Muscle of leg (tissue), 11 donors: ENCODE data around the gene CACNA2D1. TPM values are rescaled to one million over a fixed set of nuclear protein-coding genes. Genes with fewer than 3 reads are reported as not detected.

Source experiments
- DNase-seq: peaks from one replicate; pipeline ENCODE4 v3.0.0; 2013
- H3K27ac ChIP-seq: one replicate; pipeline ENCODE4 v1.5.1; 2013; ENCODE audit warnings: mild to moderate bottlenecking, low read length, control low read depth
- H3K27me3 ChIP-seq: one replicate; pipeline ENCODE4 v1.6.1; 2013; ENCODE audit warnings: low read length; ENCODE audit not compliant: control insufficient read depth, insufficient read depth
- H3K36me3 ChIP-seq: one replicate; pipeline ENCODE4 v1.6.1; 2013; ENCODE audit warnings: low read length; ENCODE audit not compliant: control insufficient read depth, insufficient read depth
- H3K4me1 ChIP-seq: one replicate; pipeline ENCODE4 v1.6.1; 2013; ENCODE audit warnings: low read length; ENCODE audit not compliant: control insufficient read depth, insufficient read depth
- H3K4me3 ChIP-seq: one replicate; pipeline ENCODE4 v1.5.1; 2013; ENCODE audit warnings: low read length, control low read depth
- H3K9me3 ChIP-seq: replicated peaks from 2 replicates; pipeline ENCODE4 v1.6.1; 2013; ENCODE audit warnings: low read depth, low read length; ENCODE audit not compliant: control insufficient read depth
- WGBS: methylation state at CpG from one replicate; pipeline ENCODE4 v1.1.5; 2013; ENCODE audit warnings: missing lambda C conversion rate; ENCODE audit not compliant: insufficient coverage; 5-methylcytosine and 5-hydroxymethylcytosine counted together
- polyA plus RNA-seq, 8 donors: library from polyadenylated mRNA; unstranded; fragments of 120-200 nt; gene quantifications; one replicate each; pipeline versions ENCODE4 v1.2.1 to v1.2.3, GENCODE V29; 2013; ENCODE audit warnings: inconsistent platforms in 1 of 8, low replicate concordance in 1 of 8; ENCODE audit not compliant: insufficient read length in 8 of 8, insufficient read depth in 1 of 8
- total RNA-seq: library from RNA; stranded (reverse); fragments of 120-200 nt; gene quantifications from one replicate; pipeline ENCODE4 v1.2.4, GENCODE V29; 2013

Gene CACNA2D1
- total and polyA plus RNA-seq, 9 donors: 50.5 to 136 (median 89.1) TPM

- H3K27ac ChIP-seq: no peak overlapping the region
- no peak overlapping the region for H3K4me3 ChIP-seq
- H3K9me3 ChIP-seq: no peaks in the 10 kb centered on the region
- no peaks in the 10 kb centered on the region for H3K36me3 ChIP-seq
- H3K27me3 ChIP-seq: no peaks in the 10 kb centered on the region
- DNase-seq: no peak
- H3K4me1 ChIP-seq: no peaks in the 10 kb centered on the region
- no CpG with 5 or more reads among the region's 5 CpGs for WGBS
Measured at GRCh38 chr7:82348251-82348650, 95.3 kb downstream of the CACNA2D1 start.

GRCh38 chr7:82347808-82348207, 95.8 kb downstream of the CACNA2D1 start:
- no peak overlapping the region for H3K4me3 ChIP-seq

GRCh38 chr7:82345886-82346285, 97.7 kb downstream of the CACNA2D1 start:
- Histone ChIP-seq H3K9me3 (no peaks in the 10 kb centered on the region), H3K4me1 (no peaks in the 10 kb centered on the region), H3K27ac (no peak overlapping the region), H3K36me3 (no peaks in the 10 kb centered on the region), H3K27me3 (no peaks in the 10 kb centered on the region), H3K4me3 (no peak overlapping the region)
- DNase-seq: no peak

More at GRCh38 chr7:82347808-82348207, 95.8 kb downstream of the CACNA2D1 start:
- H3K27ac ChIP-seq: no peak overlapping the region
- no peaks in the 10 kb centered on the region for H3K36me3 ChIP-seq
- no CpG with 5 or more reads among the region's 1 CpG for WGBS
- no peaks in the 10 kb centered on the region for H3K4me1 ChIP-seq
- DNase-seq: no peak
- H3K27me3 ChIP-seq: no peaks in the 10 kb centered on the region
- H3K9me3 ChIP-seq: no peaks in the 10 kb centered on the region

GRCh38 chr7:82343716-82344115, 99.9 kb downstream of the CACNA2D1 start:
- H3K4me3 ChIP-seq: no peak overlapping the region
- H3K36me3 ChIP-seq: no peaks in the 10 kb centered on the region
- no peaks in the 10 kb centered on the region for H3K9me3 ChIP-seq
- H3K27ac ChIP-seq: no peak overlapping the region
- H3K27me3 ChIP-seq: no peaks in the 10 kb centered on the region
- WGBS: 63% methylated on average over 1 of the region's 1 CpG
- no peaks in the 10 kb centered on the region for H3K4me1 ChIP-seq
- DNase-seq: no peak

GRCh38 chr7:82339958-82340357, 103.6 kb downstream of the CACNA2D1 start:
- no peaks in the 10 kb centered on the region for H3K36me3 ChIP-seq
- H3K4me1 ChIP-seq: no peaks in the 10 kb centered on the region
- H3K27me3 ChIP-seq: no peaks in the 10 kb centered on the region
- H3K4me3 ChIP-seq: no peak overlapping the region
- WGBS: no CpG with 5 or more reads among the region's 1 CpG
- DNase-seq: no peak
- H3K27ac ChIP-seq: no peak overlapping the region
- H3K9me3 ChIP-seq: no peaks in the 10 kb centered on the region

- Histone ChIP-seq H3K27ac (no peak overlapping the region), H3K27me3 (no peaks in the 10 kb centered on the region), H3K9me3 (no peaks in the 10 kb centered on the region), H3K4me1 (no peaks in the 10 kb centered on the region), H3K4me3 (no peak overlapping the region), H3K36me3 (no peaks in the 10 kb centered on the region)
- no CpG with 5 or more reads among the region's 1 CpG for WGBS
- DNase-seq: peak; percentile 57
Measured at GRCh38 chr7:82335927-82336326, 107.7 kb downstream of the CACNA2D1 start.

- Histone ChIP-seq H3K27ac (no peak overlapping the region), H3K36me3 (no peaks in the 10 kb centered on the region), H3K9me3 (no peaks in the 10 kb centered on the region), H3K4me1 (no peaks in the 10 kb centered on the region), H3K4me3 (no peak overlapping the region), H3K27me3 (no peaks in the 10 kb centered on the region)
- no CpG with 5 or more reads among the region's 2 CpGs for WGBS
- DNase-seq: peak; percentile 46
Measured at GRCh38 chr7:82335001-82335400, 108.6 kb downstream of the CACNA2D1 start.

- Histone ChIP-seq H3K9me3 (no peaks in the 10 kb centered on the region), H3K4me1 (no peaks in the 10 kb centered on the region), H3K4me3 (no peak overlapping the region), H3K27me3 (no peaks in the 10 kb centered on the region), H3K27ac (no peak overlapping the region), H3K36me3 (no peaks in the 10 kb centered on the region)
- no peak for DNase-seq
Measured at GRCh38 chr7:82331234-82331633, 112.3 kb downstream of the CACNA2D1 start.

GRCh38 chr7:82330706-82331215, 112.8 kb downstream of the CACNA2D1 start:
- no peak overlapping the region for H3K27ac ChIP-seq
- H3K9me3 ChIP-seq: no peaks in the 10 kb centered on the region
- no peaks in the 10 kb centered on the region for H3K4me1 ChIP-seq
- H3K27me3 ChIP-seq: no peaks in the 10 kb centered on the region
- no peaks in the 10 kb centered on the region for H3K36me3 ChIP-seq
- H3K4me3 ChIP-seq: no peak overlapping the region
- DNase-seq: no peak
- no CpG with 5 or more reads among the region's 2 CpGs for WGBS

GRCh38 chr7:82327898-82328297, 115.7 kb downstream of the CACNA2D1 start:
- Histone ChIP-seq H3K36me3 (no peaks in the 10 kb centered on the region), H3K4me3 (no peak overlapping the region), H3K4me1 (no peaks in the 10 kb centered on the region), H3K27ac (no peak overlapping the region), H3K9me3 (no peaks in the 10 kb centered on the region), H3K27me3 (no peaks in the 10 kb centered on the region)
- DNase-seq: no peak
- WGBS: 93% methylated on average over 2 of the region's 3 CpGs

- WGBS: 100% methylated on average over 2 of the region's 2 CpGs
- H3K4me1 ChIP-seq: no peaks in the 10 kb centered on the region
- no peaks in the 10 kb centered on the region for H3K36me3 ChIP-seq
- no peaks in the 10 kb centered on the region for H3K9me3 ChIP-seq
- no peak for DNase-seq
- H3K27me3 ChIP-seq: no peaks in the 10 kb centered on the region
- no peak overlapping the region for H3K27ac ChIP-seq
- no peak overlapping the region for H3K4me3 ChIP-seq
Measured at GRCh38 chr7:82325416-82325815, 118.2 kb downstream of the CACNA2D1 start.
